Skin of body (tissue), 2 donors: ENCODE data around the gene ATP2C1. TPM values are rescaled to one million over a fixed set of nuclear protein-coding genes. Genes with fewer than 3 reads are reported as not detected.

Experiments
- DNase-seq: peaks from one replicate; lab custom pipeline; 2025; lab: John Stamatoyannopoulos, UW
- total RNA-seq: library from RNA; depleted of rRNA; stranded (reverse); fragments of >200 nt; gene quantifications from one replicate; pipeline ENCODE4 v1.2.3, GENCODE V29; 2014

The ATP2C1 gene
- total RNA-seq, 1 donor from 2014 or later, result 104 TPM

DNA sequence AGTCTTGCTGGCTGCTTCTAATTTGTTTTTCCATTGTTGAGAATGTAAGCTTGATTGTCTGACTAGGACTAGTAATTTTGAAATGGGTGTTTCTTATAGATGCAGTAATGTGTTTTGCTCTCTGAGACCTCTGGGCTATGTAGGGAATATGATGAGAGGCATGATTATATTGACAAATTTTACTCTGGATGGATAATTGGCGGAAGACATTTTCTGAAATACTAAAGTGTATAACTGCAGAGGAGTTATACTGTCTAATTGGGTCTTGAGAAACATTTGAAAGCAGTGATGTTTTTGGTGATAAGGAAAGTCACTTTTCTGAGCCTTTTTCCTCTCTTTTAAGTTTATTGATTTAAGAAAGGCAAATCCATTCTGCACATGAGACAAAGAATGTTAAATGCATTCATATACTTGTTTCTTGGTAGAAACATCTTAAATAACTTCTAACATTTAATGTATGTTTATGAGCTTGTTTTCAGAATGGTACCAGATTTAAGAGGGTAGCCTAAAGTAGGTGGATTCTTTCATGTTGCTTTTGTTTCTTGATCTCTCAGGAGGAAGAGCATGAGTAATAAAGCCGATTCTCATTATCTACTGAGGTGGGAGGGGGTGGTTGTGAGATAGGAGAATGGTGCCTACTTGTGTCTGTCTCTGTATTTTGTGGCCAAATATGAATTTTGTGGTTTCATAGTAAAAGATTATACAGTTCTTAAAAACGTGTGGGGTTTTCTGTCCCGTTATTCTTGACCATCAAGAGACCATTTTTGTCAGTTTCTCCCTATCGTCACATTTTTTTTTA, 2.0 kb downstream of the ATP2C1 start:
- peak; percentile 0 for DNase-seq

DNA sequence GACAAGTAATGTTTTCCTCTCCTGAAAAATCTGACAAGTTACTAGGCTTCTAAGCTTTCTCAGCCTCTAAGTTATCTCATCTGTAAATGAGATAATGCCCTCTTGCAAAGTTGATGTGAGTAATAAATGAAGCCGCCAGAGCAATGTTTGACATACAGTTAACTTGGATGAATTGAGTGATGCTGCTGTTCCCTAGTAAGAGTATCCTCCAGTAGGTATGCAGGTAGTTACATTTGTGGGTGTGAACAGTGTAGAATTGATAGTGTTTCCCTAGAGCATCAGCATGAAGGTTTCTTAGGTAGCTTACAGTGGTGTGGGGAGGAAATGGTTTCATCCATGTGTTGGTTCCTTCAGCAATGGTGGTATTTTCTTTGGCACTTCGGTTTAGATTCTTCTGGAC, 3.4 kb downstream of the ATP2C1 start:
- no peak for DNase-seq

DNA sequence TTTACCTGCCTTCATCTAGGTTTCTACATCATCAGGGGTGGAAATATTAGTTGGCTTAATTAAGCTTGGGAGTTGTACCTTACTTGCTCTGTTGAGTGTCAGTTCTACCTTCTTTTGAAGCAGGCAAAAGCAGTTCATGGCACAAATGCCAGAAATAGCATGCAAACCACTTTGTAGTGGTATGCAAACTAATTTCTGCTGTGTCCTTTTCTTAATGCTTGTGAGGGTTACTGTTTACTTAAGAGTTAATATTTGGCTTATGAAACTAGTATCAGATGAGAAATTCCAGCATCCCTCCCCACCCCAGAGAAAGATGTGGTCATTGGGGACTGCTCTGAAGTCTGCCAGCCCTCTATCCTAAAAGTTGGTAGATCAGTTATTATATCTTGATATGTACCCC, 7.1 kb downstream of the ATP2C1 start:
- no peak for DNase-seq

DNA sequence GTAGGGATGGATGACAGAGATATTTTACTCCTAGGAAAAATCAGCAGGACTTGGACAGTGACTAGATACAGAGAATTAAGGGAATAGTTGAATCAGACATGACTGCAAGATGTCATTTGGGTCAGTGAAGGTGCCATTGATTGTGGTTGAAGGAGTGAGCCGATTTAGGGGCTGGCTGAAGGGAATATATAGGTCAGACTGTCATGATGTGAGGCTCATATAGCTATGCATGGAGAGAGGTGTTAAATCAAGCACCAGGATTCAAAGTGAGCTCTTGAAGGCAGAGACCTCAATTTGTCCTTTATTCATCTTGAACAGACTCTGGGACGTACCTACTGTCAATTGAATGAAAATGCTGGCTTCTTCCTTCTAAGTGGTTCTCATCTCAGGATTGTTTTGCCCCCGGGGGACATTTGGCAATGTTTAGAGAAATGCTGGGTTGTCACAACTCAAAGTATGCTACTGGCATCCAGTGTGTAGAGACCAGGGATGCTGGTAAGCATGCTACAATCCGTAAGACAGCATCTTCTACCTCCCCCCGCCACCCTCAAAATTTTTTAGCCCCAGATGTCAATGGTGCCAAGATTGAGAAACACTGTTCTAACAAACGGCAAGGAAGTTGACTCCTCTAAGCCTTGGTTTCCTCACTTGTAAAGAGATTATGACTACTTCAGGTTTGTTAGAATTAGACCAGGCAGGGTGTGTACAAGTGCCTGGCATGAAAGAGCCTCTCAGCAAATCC, 7.8 kb downstream of the ATP2C1 start:
- DNase-seq, result no peak

DNA sequence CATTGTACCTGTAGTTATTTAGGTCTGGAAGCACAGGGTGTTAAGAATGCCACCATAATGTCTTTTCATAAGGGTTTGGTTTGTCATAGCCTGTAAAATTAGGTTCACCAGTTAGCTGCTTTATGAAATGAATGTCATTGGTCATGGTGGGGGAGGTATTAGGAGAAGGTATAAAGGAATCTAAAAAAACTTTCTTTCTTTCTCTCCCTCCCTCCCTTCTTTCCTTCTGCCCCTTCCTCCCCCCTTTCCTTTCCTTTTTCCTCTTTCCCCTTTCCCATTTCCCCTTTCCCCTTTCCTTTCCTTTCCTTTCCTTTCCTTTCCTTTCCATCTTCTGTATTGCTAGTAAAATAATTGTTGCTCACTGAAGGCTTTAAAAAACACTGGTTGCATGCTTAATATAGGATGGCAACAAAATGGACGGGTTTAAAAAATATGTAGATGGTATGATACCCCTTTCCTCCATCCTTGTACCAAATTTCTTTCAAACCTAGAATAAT, 9.6 kb downstream of the ATP2C1 start:
- DNase-seq, result no peak

DNA sequence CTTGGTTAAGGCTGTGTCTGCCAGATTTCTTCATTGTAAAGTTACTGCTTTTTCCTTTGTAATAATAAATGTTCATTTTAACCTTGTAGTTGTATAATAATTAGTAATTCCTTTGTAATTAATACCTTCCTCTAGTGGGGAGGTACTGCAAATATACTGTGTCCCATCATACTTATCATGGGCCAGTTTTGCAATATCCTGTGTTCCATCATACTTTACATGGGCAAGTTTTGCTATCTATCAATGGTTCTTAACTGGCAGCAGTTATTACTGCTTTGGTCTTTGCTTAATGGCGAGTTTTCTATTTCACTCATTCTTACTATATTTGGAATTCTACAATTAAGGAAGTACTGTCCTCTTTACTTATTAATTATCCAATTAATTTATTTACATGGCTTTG, 10.6 kb downstream of the ATP2C1 start:
- DNase-seq, result no peak

DNA sequence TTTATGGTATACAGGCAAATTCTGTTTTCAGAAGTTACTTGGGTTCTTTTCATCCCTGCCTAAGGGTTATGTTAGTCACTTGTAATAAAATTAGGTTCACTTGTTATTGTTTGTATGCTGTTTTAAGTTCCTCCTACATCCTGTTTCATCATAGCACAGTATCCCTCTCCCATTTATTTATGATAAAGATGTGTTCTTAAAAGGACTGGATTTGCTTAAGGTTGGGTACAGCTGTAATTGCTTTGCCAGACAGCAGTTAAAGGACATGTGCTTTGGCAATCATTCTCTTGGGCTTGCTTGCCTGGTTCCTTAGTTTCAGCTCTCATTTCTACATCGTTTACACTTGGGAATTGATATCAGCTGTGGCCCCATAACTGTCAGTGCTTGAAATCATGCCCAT, 11.7 kb downstream of the ATP2C1 start:
- DNase-seq, result no peak

DNA sequence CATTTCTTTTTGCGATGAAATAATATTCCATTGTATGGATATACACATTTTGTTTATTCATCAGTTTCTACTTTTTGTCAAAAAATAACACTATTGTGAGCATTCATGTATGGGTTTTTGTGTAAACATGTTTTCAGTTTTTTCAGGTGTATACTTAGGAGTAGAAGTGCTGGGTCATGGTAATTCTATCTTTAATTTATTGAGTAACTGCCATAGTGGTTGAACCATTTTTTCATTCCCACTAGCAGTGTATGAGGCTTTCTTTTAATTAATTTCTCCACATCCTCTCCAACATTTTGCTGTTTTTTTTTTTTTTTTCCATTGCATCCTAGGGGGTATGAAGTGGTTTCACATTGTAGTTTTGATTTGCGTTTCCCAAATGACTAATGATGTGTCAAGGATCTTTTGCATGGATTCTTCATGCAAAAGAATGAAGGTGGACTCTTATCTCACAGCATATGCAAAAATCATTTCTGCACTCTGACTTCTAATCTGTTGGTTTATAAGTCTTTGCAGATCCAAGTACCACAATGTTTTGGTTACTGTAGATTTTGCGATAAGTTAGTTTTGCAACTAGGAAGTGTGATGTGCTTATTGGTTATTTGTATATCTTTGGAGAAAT, 12.6 kb downstream of the ATP2C1 start:
- DNase-seq, result no peak

DNA sequence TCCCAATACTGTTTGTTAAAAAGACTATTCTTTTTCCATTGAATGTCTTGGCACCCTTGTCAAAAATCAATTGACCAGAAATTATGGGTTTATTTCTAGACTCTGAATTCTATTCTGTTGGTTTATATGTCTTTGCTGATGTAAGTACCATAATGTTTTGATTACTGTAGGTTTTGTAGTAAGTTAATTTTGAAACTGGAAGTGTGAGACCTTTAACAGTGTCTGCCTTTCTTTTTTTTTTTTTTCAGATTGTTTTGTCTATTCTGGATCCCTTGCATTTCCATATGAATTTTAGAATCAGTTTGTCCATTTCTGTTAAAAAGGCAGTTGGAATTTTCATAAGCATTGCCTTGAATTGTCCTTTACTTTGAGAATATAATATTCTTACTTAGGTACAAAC, 13.6 kb downstream of the ATP2C1 start:
- DNase-seq, result no peak

DNA sequence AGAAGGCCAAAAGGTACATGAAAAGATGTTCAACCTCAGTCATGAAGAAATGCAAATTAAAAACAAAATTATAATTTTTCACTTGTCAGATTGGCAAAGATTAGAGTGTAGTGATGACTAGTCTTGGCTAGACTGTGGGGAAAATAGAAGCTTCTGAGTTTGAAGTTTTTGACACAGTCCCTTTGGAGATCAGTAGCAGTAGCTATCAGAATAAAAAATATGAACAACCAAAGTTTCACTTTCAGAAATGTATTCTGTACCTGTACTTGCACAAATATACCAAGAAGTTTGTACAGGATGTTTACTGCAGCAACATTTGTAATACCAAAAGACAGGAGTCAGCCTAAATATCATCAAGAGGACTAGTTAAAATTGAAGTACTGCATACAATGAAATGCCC, 14.1 kb downstream of the ATP2C1 start:
- DNase-seq, result no peak

DNA sequence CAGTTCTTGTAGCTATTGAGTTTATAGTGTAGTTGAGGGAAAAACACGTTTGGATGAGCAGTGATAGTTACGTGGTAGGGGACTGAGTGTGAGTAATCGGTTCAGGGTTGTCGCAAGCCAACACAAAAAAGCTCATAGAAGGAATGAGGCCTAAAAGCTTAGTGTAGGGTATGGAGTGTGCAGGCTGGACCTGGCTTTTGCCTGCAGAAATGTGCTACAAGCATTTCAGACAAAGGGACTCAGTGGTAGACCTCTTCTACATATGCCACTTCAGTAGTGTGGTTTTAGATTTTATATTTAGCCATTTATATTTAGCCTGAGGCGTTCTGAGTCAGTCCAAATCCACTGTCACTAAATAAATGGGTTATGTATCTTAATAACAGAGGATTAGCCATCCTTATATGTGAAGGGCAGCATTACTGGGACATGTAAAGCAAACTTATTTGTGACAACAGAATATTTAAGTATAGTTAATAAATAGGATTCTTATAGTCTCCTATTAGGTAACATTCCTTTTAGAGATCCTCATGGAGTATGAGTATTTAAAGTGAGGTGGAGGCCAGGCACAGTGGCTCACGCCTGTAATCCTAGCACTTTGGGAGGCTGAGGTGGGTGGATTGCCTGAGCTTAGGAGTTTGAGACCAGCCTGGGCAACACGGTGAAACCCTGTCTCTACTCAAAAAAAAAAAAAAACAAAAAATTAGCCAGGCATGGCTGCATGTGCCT, 21.8 kb downstream of the ATP2C1 start:
- no peak for DNase-seq

DNA sequence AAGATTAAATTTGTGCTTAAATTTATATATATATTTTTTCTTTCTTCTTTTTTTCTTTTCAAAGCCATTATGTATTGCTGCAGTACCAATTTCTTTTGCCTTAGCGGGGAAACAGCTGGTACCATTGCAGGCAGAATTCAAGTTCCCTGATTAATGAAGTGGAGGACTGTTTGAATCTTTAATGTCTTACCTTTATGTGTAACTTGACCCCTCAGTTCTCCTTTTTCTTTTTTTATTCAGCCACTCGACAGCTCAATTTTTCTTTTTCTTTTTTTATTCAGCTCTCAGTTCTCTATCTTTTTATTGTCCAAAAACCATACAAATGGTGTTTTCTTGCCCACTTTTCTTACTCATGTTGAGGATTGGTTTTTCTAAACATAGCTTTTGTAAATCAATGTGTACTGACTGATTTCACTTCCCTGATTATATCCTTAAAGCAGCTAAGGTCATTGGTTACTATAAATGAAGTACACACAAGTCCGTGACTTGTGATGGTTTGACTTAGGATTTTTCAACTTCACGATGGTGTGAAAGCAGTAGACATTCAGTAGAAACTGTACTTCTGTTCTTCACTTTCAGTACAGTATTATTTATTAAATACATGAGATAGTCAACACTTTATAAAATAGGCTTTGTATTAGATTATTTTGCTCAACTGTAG, 22.8 kb downstream of the ATP2C1 start:
- DNase-seq, result no peak

DNA sequence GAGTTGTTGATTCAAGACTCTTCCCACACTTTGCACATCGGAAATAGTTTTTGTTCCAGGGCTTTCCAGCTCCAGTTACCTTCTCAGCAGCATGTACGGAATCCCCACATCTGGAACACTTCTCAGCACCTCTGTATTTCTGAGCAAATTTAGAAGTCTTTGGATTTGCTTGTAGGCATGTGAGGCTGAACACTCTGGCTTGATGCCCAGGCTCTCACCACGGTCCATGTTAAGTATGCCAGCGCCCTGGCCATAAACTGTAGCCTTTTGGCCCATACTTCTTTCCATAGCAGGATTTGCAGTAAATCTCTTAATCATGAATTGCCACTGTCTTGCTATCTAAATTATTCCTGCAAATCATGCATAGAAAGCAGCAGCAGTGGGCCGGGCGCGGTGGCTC, 24.4 kb downstream of the ATP2C1 start:
- no peak for DNase-seq

DNA sequence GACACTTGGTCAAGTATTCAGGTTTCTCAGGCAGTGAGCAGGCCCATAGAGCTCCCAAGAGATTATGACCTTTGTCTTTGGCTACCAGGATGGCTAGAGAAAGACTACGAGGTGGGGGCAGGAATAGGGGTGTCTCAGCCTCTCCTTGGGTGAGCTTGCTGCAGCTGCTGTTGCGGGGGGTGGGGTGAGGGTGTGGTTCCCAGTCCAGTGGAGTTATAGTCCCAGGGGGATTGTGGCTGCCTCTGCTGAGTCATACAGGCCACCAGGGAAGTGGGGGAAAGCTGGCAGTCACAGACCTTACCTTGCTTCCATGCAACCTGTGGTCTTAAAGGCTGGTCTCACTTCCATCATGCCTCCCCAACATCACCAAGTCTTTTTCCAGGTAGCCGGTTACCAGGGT, 31.7 kb downstream of the ATP2C1 start:
- DNase-seq, result no peak

DNA sequence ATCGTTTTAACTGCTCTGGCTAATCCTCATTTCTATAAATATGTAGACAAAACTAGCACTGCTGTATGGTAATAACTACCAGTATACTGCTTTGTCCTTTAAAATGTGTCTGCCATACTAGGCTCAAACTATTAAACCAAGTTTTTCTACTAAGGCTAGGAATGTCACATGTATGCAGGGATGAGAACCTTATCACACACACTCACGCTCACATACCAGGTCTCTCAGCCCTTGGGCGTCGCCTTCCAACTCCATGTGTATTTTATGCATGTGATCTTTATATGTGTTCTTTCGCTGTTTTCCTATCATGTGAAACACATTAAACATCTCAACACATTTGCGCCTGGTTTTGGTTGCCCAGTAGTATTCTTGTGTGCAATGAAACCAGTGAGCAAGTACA, 32.6 kb downstream of the ATP2C1 start:
- no peak for DNase-seq

DNA sequence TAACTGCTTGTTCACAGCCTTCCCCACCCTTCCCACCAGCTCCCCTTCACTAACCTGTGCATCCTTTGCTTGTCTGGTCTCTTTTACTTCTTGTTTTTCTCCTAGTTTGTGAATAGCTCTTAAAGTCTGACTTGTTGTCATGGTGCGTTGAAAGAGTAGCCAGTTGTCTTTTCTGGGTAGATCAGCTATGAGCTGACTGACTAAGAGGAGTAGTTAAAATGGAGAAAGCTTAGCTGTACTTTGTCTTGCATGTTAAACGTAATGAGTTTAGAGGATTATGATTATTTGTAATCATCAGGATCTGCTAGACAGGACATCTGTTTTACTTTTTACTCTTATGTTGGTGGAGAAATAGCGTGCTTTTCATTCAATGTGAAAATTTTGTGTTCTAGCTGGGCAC, 35.9 kb downstream of the ATP2C1 start:
- DNase-seq, result no peak

DNA sequence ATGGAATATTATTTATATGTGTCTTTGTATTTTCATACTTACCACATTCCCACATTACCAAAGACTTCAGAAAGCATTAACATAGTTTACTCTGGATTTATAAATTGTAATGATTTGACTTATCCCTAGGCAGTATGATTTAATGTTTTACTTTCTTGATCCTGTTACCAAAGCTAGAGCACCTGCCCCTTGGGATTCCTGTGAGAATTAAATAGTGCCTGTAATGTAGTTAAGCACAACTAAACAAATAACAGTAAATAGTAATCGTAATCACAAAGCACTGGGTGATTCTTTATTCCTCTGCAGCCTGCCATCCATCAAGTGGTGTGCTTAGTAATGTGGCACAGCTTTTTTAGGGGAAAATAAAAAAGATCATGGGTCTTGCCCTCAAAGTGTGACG, 39.1 kb downstream of the ATP2C1 start:
- no peak for DNase-seq

DNA sequence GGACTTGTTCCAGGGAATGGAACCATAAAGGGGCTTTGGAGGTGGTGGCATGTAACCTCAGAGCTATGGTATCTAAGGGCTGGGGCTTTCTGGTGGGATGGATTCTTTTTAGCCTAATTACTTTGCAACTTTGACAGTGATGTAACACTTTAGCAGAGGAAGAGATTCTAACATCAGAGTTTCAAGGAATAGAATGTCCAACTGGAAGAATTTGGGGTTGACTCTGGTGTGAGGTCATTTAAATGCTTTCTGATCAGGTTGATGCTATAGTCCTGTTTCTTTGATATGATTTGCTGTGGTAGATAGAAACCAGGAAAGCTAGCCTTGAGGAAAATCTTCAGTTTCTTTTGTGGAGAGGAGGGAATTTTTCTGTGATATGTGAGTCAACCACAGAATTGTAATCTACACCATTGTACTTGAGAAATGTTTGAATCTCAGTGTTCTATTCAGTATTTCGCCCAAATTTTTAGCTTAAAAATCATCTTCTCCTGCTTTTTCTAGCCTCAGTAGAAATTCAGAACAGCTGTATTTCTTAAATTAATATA, 40.0 kb downstream of the ATP2C1 start:
- no peak for DNase-seq

DNA sequence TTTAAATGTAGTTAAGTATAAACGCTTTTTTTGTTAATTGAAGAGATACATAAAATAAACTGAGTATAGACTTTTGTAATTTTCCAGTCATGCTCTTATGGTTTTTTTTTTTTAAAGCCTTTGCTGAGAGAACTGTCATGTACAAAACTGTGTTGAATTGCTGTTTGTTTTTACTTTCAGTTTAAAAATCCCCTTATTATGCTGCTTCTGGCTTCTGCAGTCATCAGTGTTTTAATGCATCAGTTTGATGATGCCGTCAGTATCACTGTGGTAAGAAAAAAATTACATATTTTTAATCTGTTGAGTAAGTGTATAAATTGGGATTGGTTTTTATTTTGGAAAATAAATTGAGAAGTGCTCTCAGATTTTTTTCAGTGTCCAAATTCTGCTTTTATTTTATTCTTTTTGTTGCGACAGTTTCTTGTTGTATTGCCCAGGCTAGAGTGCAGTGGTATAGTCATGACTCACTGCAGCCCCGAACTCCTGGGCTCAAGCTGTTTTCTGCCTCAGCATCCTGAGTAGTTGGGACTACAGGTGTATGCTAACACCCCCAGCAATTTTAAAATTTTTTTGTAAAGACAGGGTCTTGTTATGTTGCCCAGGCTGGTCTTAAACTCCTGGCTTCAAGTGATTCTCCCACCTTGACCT, 40.7 kb downstream of the ATP2C1 start:
- no peak for DNase-seq

DNA sequence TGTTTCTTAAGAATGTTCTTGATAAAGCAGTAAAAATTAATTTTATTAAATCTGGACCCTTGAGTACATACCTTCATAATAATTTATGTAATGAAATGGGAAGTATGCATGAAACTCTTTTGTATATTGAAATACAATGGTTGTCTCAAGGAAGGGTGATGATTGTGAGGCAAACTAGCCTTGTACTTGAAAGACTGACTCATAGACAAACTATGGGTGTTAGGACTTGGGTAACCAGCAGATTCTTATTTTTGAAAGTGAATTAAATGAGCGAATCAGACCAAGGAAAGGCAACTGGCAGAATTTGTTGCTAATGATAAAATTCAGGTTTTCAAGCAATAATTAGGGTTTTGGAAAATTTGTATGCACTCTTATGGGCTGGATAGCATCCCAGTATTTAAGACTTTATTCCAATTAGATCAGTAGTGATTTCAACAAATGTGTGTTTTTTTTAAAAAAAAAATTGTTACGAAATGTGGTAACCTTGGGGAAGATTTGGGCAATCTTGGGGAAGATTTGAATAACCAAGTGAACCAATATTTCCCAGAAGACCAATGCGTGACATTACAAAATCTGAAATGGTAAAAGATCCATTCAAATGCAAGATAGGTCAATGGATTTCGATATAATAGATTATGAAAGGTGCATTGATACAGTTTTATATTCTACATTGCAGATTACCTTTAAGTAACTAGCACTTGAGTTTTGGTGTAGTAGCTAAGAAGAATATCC, 42.0 kb downstream of the ATP2C1 start:
- DNase-seq, result no peak
